ENCODE data around the gene PSMB5.
"Not testable (repeated sequence)": the region's sequence is repeated elsewhere in the genome, so short reads cannot be mapped to it uniquely, and the experiment has no call there.

Gene PSMB5

GRCh38 chr14:23043145-23043544, 8.4 kb upstream of the PSMB5 start:
- no peak for DNase-seq

GRCh38 chr14:23042162-23042965, 7.7 kb upstream of the PSMB5 start, which contains the start of gene PSMB11:
Gene PSMB11, plus strand, starts transcription at chr14:23042212. Its CDS starts 14 bp downstream, at chr14:23042226.
- no peak for DNase-seq

- DNase-seq: no peak
Measured at GRCh38 chr14:23041729-23042128, 7.0 kb upstream of the PSMB5 start.

GRCh38 chr14:23040100-23040499, 5.4 kb upstream of the PSMB5 start:
- no peak for DNase-seq

GRCh38 chr14:23035303-23036144, 824 bp upstream of the PSMB5 start:
- no peak for DNase-seq

GRCh38 chr14:23033801-23034497, 751 bp downstream of the PSMB5 start:
- DNase-seq: no peak

GRCh38 chr14:23033251-23033727, 1.4 kb downstream of the PSMB5 start:
- DNase-seq: no peak

- DNase-seq: no peak
Measured at GRCh38 chr14:23030936-23031335, 3.8 kb downstream of the PSMB5 start.

GRCh38 chr14:23028799-23029198, 5.9 kb downstream of the PSMB5 start:
- DNase-seq: no peak

- no peak for DNase-seq
Measured at GRCh38 chr14:23025151-23025814, 9.4 kb downstream of the PSMB5 start.

- DNase-seq: no peak
Measured at GRCh38 chr14:23024612-23025075, 10.1 kb downstream of the PSMB5 start.

- DNase-seq: no peak
Measured at GRCh38 chr14:23023795-23024152, 10.9 kb downstream of the PSMB5 start.

- DNase-seq: no peak
Measured at GRCh38 chr14:23023022-23023794, 11.5 kb downstream of the PSMB5 start.

GRCh38 chr14:23021889-23022442, 12.7 kb downstream of the PSMB5 start:
- DNase-seq: no peak

GRCh38 chr14:23021434-23021833, 13.3 kb downstream of the PSMB5 start:
- DNase-seq: no peak

- DNase-seq: no peak
Measured at GRCh38 chr14:23020143-23021128, 14.3 kb downstream of the PSMB5 start.

- DNase-seq: no peak
Measured at GRCh38 chr14:23018107-23018506, 16.6 kb downstream of the PSMB5 start.

- DNase-seq: no peak
Measured at GRCh38 chr14:23017091-23017490, 17.6 kb downstream of the PSMB5 start.

- DNase-seq: no peak
Measured at GRCh38 chr14:23015618-23016017, 19.1 kb downstream of the PSMB5 start.

- not testable (repeated sequence) for DNase-seq
Measured at GRCh38 chr14:23013749-23014054, 21.0 kb downstream of the PSMB5 start.

All from CD4-positive, alpha-beta T cell treated with Interferon gamma for 1 hour (primary cell).